Endothelial cell of umbilical vein (primary cell): ENCODE data around the gene SLC29A3. TPM values are rescaled to one million over a fixed set of nuclear protein-coding genes. Genes with fewer than 3 reads are reported as not detected.

ENCODE experiments used
- BruUV-seq: library from RNA; stranded (reverse); fragments of 400-500 nt; replicated peaks from 2 replicates; lab custom pipeline; 2021; lab: Mats Ljungman, UMichigan
- CTCF ChIA-PET: fragments of 300-600, 350-600 bp; sonication (Branson Sonifier 250); formaldehyde crosslinking; loops from one replicate; lab custom pipeline; 2021; ENCODE audit warnings: antibody characterized with exemption, inconsistent platforms; lab: Charles Lee
- POLR2A ChIA-PET: fragments of 300-600, 350-600 bp; sonication (Branson Sonifier 250); formaldehyde crosslinking; loops from one replicate; lab custom pipeline; 2021; ENCODE audit warnings: antibody characterized with exemption, inconsistent platforms; lab: Charles Lee
- DNase-seq: peaks from one replicate; pipeline ENCODE4 v3.0.0-alpha.2; 2011; ENCODE audit warnings: low read depth, low spot score
- FAIRE-seq: peaks from 2 replicates; lab custom pipeline; 2011; peaks lifted over from hg19 to GRCh38; lab: Jason Lieb, UNC
- H2AFZ ChIP-seq: 2 replicates; pipeline ENCODE4 v1.6.0; 2012; ENCODE audit warnings: low read depth, low read length, control low read depth, inconsistent platforms
- H3K27ac ChIP-seq: 2 replicates; pipeline ENCODE4 v1.5.1; 2011; ENCODE audit warnings: low read depth, mild to moderate bottlenecking, control low read depth, low read length, moderate library complexity; ENCODE audit not compliant: insufficient read depth
- H3K27me3 ChIP-seq, 2 experiments: 2 replicates each; pipeline versions ENCODE4 v1.6.0 to v1.6.1; 2011; ENCODE audit warnings: low read length in 2 of 2, mixed read lengths in 1 of 2; ENCODE audit not compliant: control insufficient read depth in 2 of 2, insufficient read depth in 2 of 2
- H3K36me3 ChIP-seq, 2 experiments: 2 replicates in 1 of 2; 3 replicates in 1 of 2; pipeline ENCODE4 v1.5.1; 2011; ENCODE audit warnings: low read length in 2 of 2, mild to moderate bottlenecking in 1 of 2, moderate library complexity in 1 of 2; ENCODE audit not compliant: control insufficient read depth in 2 of 2, insufficient read depth in 2 of 2; ENCODE audit errors: extremely low read depth in 1 of 2
- H3K4me1 ChIP-seq: 3 replicates; pipeline ENCODE4 v1.5.1; 2011; ENCODE audit warnings: mild to moderate bottlenecking, low read length; ENCODE audit not compliant: control insufficient read depth, insufficient read depth; ENCODE audit errors: extremely low read depth
- H3K4me2 ChIP-seq: 2 replicates; pipeline ENCODE4 v1.6.1; 2011; ENCODE audit warnings: low read length, control low read depth, mixed read lengths; ENCODE audit not compliant: insufficient read depth
- H3K4me3 ChIP-seq, 3 experiments: fragments of 200-600 bp in 1 of 3; sonication (generic), shearing (Covaris generic) in 1 of 3; replicated peaks in 1 of 3; 2 replicates each; pipeline ENCODE4 v1.5.1; 2011 to 2016; ENCODE audit warnings: control low read depth in 3 of 3, low read length in 3 of 3, mild to moderate bottlenecking in 2 of 3, inconsistent platforms in 1 of 3, low read depth in 1 of 3, moderate library complexity in 1 of 3; ENCODE audit not compliant: insufficient read depth in 1 of 3
- H3K79me2 ChIP-seq: 2 replicates; pipeline ENCODE4 v1.6.0; 2012; ENCODE audit warnings: low read length, inconsistent platforms; ENCODE audit not compliant: control insufficient read depth, insufficient read depth
- H3K9ac ChIP-seq: replicated peaks from 2 replicates; pipeline ENCODE3; 2011; ENCODE audit warnings: low read length, control low read depth; ENCODE audit not compliant: insufficient read depth; ENCODE audit errors: extremely low read depth
- H3K9me1 ChIP-seq: replicated peaks from 3 replicates; pipeline ENCODE4 v1.6.0; 2011; ENCODE audit warnings: mild to moderate bottlenecking, low read length; ENCODE audit not compliant: control insufficient read depth, insufficient read depth; ENCODE audit errors: extremely low read depth
- H3K9me3 ChIP-seq: replicated peaks from 2 replicates; pipeline ENCODE4 v1.5.1; 2012; ENCODE audit warnings: low read length, inconsistent platforms; ENCODE audit not compliant: control insufficient read depth, insufficient read depth
- H4K20me1 ChIP-seq: replicated peaks from 2 replicates; pipeline ENCODE3; 2011; ENCODE audit warnings: mild to moderate bottlenecking, low read length; ENCODE audit not compliant: control insufficient read depth, insufficient read depth; ENCODE audit errors: extremely low read depth
- EZH2 ChIP-seq: IDR thresholded peaks from 2 replicates; pipeline ENCODE4 v1.6.1; 2012; ENCODE audit warnings: borderline replicate concordance, low read depth, mild to moderate bottlenecking, moderate library complexity, low read length, inconsistent platforms; ENCODE audit not compliant: severe bottlenecking
- FOS ChIP-seq: IDR thresholded peaks from 2 replicates; pipeline ENCODE4 v1.6.1; 2011; ENCODE audit warnings: mild to moderate bottlenecking, low read length, moderate library complexity, borderline replicate concordance; ENCODE audit not compliant: insufficient read depth
- GATA2 ChIP-seq: IDR thresholded peaks from 2 replicates; pipeline ENCODE4 v1.7.0; 2011; ENCODE audit warnings: low read depth, mild to moderate bottlenecking, moderate library complexity, mixed read lengths, low read length; ENCODE audit not compliant: insufficient read length, insufficient read depth
- JUN ChIP-seq: IDR thresholded peaks from 2 replicates; pipeline ENCODE4 v1.6.1; 2011; ENCODE audit warnings: borderline replicate concordance, low read depth; ENCODE audit not compliant: insufficient read length, insufficient read depth
- MAX ChIP-seq: IDR thresholded peaks from 2 replicates; pipeline ENCODE4 v1.6.1; 2011; ENCODE audit not compliant: insufficient read depth, insufficient read length
- MYC ChIP-seq: IDR thresholded peaks from one replicate; pipeline ENCODE4 v1.6.1; 2011; ENCODE audit warnings: mild to moderate bottlenecking, low read depth, low read length
- POLR2A ChIP-seq: IDR thresholded peaks from 2 replicates; pipeline ENCODE4 v1.6.1; 2012; ENCODE audit warnings: low read depth, mild to moderate bottlenecking, control low read depth, low read length
- POLR2AphosphoS5 ChIP-seq: IDR thresholded peaks from 2 replicates; pipeline ENCODE4 v1.6.1; 2012; ENCODE audit warnings: low read depth, mild to moderate bottlenecking, control low read depth, low read length, moderate library complexity; ENCODE audit not compliant: insufficient read depth
- dilution Hi-C: fragments of 300-500 bp; cut with MboI; formaldehyde crosslinking; loops from one replicate; pipeline ENCODE4 v1.15.0; 2019; ENCODE audit warnings: low sequenced_read_pairs; ENCODE audit not compliant: extremely low pct_ligation_motif_present
- intact Hi-C: fragments of 100-400 bp; cut with micrococcal nuclease; formaldehyde crosslinking; loops from one replicate; pipeline ENCODE4 v1.10.0; 2022
- polyA plus RNA-seq, 4 experiments: library from polyadenylated mRNA; depleted of rRNA in 3 of 4; stranded (reverse) in 3 of 4; unstranded in 1 of 4; fragments of >200 nt; gene quantifications; 2 replicates each; pipeline versions ENCODE4 v1.2.1 to v1.2.3, GENCODE V29; 2011 to 2012; ENCODE audit warnings: missing spikeins in 1 of 4
- total RNA-seq: library from RNA; stranded (reverse); gene quantifications from 2 replicates; pipeline ENCODE4 v1.2.3, GENCODE V29; 2021
- TF ChIP-seq, protein P1 (sequence below), 2 donors: IDR thresholded peaks; 1 replicate in 1 of 2; 2 replicates in 1 of 2; pipeline ENCODE4 v1.5.1; 2011; ENCODE audit warnings: low read length in 2 of 2, mild to moderate bottlenecking in 2 of 2, moderate library complexity in 2 of 2, control low read depth in 1 of 2, inconsistent platforms in 1 of 2, low read depth in 1 of 2; ENCODE audit not compliant: insufficient read depth in 1 of 2; ENCODE audit errors: extremely low read depth in 1 of 2

SLC29A3 gene
- total and polyA plus RNA-seq, 2 donors (not counting 3 experiments of a cell fraction or from before 2014, with no cell fraction given): 5.0 to 9.1 TPM

DNA sequence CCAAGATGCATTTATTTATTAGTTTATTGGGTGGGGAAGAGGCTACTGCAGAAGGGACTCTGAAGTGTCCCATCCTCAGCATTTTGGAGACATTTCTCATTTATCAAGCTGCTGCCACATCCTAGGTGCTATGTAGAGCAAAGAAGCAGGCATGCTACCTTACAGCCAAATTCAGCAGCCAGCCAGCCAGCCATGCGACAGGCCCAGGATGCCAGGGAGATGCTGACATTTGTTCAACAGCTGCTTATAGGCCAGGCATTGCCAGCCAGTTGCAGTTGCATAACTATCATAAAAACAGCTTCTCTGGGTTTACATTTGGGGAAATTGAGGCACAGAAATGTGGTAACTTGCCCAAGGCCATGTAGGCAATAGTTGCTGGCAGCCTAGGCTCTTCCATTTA, 2.3 kb downstream of the SLC29A3 start:
- H3K4me2 ChIP-seq: no peak overlapping the region
- H3K4me1 ChIP-seq: peaks cover 3% of the 10 kb centered on the region
- no peak for FAIRE-seq
- no peaks in the 10 kb centered on the region for H4K20me1 ChIP-seq
- ChIA-PET CTCF (interaction anchor here (2.2 kb wide), 1 partner anchor 9 kb away, joined by 6 read pairs; no protein-coding TSS in a partner anchor), POLR2A (no interaction called here)
- no TSS peak for BruUV-seq
- TF ChIP-seq GATA2 (no peak), POLR2A (no peak), POLR2AphosphoS5 (no peak), MAX (no peak), FOS (no peak), MYC (no peak), EZH2 (no peak), JUN (no peak)
- TF ChIP-seq, protein P1, sequence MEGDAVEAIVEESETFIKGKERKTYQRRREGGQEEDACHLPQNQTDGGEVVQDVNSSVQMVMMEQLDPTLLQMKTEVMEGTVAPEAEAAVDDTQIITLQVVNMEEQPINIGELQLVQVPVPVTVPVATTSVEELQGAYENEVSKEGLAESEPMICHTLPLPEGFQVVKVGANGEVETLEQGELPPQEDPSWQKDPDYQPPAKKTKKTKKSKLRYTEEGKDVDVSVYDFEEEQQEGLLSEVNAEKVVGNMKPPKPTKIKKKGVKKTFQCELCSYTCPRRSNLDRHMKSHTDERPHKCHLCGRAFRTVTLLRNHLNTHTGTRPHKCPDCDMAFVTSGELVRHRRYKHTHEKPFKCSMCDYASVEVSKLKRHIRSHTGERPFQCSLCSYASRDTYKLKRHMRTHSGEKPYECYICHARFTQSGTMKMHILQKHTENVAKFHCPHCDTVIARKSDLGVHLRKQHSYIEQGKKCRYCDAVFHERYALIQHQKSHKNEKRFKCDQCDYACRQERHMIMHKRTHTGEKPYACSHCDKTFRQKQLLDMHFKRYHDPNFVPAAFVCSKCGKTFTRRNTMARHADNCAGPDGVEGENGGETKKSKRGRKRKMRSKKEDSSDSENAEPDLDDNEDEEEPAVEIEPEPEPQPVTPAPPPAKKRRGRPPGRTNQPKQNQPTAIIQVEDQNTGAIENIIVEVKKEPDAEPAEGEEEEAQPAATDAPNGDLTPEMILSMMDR (IDR thresholded peaks at IDR 0.05; ENCODE audit: extremely low read depth in 1 of 2, insufficient read depth in 1 of 2, low read depth in 1 of 2, low read length in 2 of 2): no peak
- dilution Hi-C loops (no loop called here), intact Hi-C loops (no loop called here)
- no peak overlapping the region for H3K27ac ChIP-seq
- no peak overlapping the region for H2AFZ ChIP-seq
- H3K36me3 ChIP-seq: no peaks in the 10 kb centered on the region
- no peak overlapping the region for H3K4me3 ChIP-seq
- no peak overlapping the region for H3K9ac ChIP-seq
- no peak for DNase-seq
- no peaks in the 10 kb centered on the region for H3K27me3 ChIP-seq
- H3K9me3 ChIP-seq: no peaks in the 10 kb centered on the region
- H3K9me1 ChIP-seq: no peaks in the 10 kb centered on the region
- H3K79me2 ChIP-seq: no peaks in the 10 kb centered on the region
